GM19351 (cell line): ENCODE results near the gene SUN1.

Source experiments
- ATAC-seq: cut with Tn5 transposase; IDR thresholded peaks from one replicate; pipeline ENCODE4 v1.9.1; 2021; ENCODE audit warnings: mild to moderate bottlenecking, moderate library complexity; ENCODE audit not compliant: unreplicated experiment

SUN1 gene

GRCh38 chr7:888081-889024 lies 56.1 kb downstream of the SUN1 start:
- no peak for ATAC-seq

- no peak for ATAC-seq
These were observed 56.7 kb downstream of the SUN1 start for GRCh38 chr7:889025-889390.

GRCh38 chr7:889391-889790 lies 57.1 kb downstream of the SUN1 start:
- ATAC-seq, result no peak

GRCh38 chr7:890868-891267 lies 58.6 kb downstream of the SUN1 start:
- no peak for ATAC-seq

GRCh38 chr7:891291-891690 lies 59.0 kb downstream of the SUN1 start:
- no peak for ATAC-seq

GRCh38 chr7:891805-892204 lies 59.5 kb downstream of the SUN1 start:
- ATAC-seq, result no peak

- no peak for ATAC-seq
These were observed 60.6 kb downstream of the SUN1 start for GRCh38 chr7:892648-893593.

- no peak for ATAC-seq
These were observed 61.4 kb downstream of the SUN1 start for GRCh38 chr7:893686-894085.

- no peak for ATAC-seq
These were observed 62.0 kb downstream of the SUN1 start for GRCh38 chr7:894164-894867.

- ATAC-seq, result no peak
These were observed 62.7 kb downstream of the SUN1 start for GRCh38 chr7:894927-895450.

- ATAC-seq, result no peak
These were observed 63.3 kb downstream of the SUN1 start for GRCh38 chr7:895451-896052.

- ATAC-seq, result no peak
These were observed 64.2 kb downstream of the SUN1 start for GRCh38 chr7:896346-897075.

- no peak for ATAC-seq
These were observed 64.8 kb downstream of the SUN1 start for GRCh38 chr7:897086-897485.

GRCh38 chr7:897771-898376 lies 65.6 kb downstream of the SUN1 start:
- ATAC-seq, result no peak

- ATAC-seq, result no peak
These were observed 66.2 kb downstream of the SUN1 start for GRCh38 chr7:898460-898854.

- no peak for ATAC-seq
These were observed 66.8 kb downstream of the SUN1 start for GRCh38 chr7:898855-899681.

GRCh38 chr7:899806-900205 lies 67.5 kb downstream of the SUN1 start:
- ATAC-seq, result no peak

- ATAC-seq, result no peak
These were observed 68.2 kb downstream of the SUN1 start for GRCh38 chr7:900331-901040.
